Stimulated activated CD4-positive, alpha-beta T cell treated with anti-CD3 and anti-CD28 coated beads, Interleukin-4, amount 100 ng/mL, for 48 hours (primary cell): Measurements from ENCODE around the gene HOXC12.

ENCODE experiments used
- DNase-seq, 2 donors: peaks; one replicate each; pipeline ENCODE4 v3.0.0-alpha.2; 2020; ENCODE audit warnings: low read depth in 2 of 2

HOXC12 gene

DNA sequence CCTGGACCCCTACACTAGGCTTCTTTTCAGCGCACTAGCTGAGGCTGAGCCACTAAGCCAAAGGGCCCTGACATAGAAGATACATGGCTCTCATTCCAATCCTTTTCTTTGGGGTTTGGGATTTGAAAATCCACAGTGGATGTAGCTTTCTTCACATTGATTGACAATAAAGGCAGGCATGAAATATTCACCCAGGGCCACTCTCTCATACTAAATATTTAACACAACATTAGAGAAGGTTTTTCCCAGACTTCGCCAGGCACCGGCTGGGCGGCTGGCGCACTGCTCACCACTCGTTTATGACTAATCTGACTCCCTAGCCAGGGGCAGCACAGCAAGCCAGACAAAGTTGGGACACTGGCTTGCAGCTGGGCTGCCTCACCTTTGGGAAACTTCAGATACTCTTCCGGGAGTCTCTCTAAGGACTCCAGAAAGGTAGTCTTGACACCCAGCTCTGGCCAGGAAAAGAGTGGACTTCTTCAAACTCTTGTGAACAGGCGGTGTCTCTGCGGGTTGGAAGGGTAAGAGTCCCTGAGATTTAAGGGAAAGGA lies 17.5 kb downstream of the HOXC12 start:
- DNase-seq, result no peak

DNA sequence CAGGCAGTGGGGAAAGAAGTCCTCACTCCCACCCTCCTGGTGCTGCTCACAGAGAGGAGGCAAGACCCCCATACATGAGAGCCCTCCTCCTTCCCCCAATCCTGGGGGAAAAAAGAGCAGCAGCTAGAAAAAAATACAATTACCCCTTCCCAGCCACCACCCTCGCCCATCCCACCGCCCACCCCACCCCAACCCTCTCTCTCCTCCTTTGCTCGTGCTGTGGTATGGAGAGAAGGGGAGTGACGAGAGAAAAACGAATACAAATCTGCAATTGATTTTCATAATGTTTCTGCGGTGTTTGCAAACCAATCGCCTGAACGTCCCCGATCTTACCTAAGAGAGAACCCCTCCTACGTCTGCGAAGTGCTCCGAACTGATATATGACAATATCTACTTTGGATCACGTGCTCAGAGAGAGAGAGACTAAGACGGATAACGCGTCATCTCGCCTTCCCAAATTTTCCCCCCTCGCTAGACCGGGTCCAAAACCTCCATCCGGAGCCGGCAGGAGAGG lies 18.1 kb downstream of the HOXC12 start, which contains the start of gene HOXC11:
TSS of gene HOXC11 (plus strand) at position 405 of the 514 bp plus-strand sequence. CDS start 116 bp downstream, outside the sequence.
- no peak for DNase-seq

DNA sequence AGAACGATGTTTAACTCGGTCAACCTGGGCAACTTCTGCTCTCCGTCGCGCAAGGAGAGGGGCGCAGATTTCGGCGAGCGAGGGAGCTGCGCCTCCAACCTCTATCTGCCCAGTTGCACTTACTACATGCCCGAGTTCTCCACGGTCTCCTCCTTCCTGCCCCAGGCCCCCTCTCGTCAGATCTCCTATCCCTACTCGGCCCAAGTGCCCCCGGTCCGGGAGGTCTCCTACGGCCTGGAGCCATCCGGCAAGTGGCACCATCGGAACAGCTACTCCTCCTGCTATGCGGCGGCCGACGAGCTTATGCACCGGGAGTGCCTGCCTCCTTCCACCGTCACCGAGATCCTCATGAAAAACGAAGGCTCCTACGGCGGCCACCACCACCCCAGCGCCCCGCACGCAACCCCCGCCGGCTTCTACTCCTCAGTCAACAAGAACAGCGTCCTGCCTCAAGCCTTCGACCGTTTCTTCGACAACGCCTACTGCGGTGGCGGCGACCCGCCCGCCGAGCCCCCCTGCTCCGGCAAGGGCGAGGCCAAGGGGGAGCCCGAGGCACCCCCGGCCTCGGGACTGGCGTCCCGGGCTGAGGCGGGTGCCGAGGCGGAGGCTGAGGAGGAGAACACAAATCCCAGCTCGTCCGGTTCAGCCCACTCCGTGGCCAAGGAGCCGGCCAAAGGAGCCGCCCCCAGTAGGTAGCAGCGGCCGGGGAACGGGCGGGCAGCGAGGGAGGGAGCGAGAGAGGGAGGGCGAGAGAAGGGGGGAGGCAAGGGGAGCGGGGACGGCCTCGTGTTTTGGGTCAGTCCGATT lies 18.7 kb downstream of the HOXC12 start:
- no peak for DNase-seq

DNA sequence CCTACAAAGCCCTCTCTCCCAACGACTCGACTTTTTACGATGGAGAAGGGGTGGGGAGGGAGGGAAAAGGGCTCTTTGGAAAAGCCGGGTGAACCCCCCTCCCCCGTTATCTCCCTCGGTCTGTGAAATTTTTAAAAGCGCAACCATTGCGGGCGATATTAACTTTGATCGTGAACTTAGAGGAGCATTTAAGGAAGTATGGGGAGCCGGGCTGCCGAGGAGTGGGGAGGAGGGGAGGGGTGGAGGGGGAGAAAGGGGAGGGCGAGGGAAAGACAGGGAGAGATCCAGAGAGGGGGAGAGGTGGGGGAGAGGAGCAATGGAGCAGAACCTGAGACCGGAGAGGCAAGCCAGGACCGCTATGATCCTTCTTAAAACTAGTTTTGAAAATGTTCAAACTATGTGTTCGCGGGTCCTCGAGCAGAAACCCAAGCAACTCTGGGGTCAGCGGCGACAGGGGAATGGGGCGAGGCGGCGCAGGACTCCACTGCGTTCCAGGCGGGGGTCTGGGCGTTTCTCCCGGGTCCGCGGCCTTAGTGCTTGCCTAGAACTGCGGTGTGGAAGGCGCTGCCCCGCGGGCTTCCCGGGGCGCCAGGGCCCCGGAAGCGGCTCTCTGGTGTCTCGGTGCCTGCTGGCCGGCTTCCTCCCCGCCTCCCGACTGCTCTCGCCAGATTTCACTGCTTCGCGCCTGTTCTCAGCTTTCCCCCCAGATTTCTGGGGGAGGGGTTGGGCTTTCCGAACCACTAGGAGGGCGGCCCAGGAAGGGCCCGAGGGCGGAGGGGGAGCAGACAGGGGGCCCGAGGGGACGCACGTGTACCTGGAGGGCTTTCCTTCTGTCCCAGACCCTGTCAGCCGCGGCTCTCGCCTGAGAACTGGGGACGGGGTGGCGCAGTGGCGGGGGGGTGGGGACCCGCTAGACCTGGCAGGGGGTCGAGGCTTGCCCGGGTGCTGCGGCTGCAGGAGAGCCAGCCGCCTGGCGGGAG lies 19.7 kb downstream of the HOXC12 start, which contains the start of gene HOTAIR:
TSS of gene HOTAIR (minus strand) at position 871 of the 980 bp plus-strand sequence.
- no peak for DNase-seq

DNA sequence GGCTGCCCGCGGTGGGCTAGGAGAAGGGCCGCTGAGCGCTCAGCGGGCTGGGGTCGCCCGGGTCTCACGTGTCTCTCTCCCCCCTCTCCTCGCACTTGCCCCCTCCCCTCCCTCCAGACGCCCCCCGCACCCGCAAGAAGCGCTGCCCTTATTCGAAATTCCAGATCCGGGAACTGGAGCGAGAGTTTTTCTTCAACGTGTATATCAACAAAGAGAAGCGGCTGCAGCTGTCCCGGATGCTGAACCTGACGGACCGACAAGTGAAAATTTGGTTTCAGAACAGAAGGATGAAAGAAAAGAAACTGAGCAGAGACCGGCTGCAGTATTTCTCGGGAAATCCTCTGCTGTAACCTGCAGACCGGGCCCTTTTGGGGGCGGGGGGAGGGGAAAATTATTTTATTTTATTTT lies 20.4 kb downstream of the HOXC12 start:
- DNase-seq, result no peak

DNA sequence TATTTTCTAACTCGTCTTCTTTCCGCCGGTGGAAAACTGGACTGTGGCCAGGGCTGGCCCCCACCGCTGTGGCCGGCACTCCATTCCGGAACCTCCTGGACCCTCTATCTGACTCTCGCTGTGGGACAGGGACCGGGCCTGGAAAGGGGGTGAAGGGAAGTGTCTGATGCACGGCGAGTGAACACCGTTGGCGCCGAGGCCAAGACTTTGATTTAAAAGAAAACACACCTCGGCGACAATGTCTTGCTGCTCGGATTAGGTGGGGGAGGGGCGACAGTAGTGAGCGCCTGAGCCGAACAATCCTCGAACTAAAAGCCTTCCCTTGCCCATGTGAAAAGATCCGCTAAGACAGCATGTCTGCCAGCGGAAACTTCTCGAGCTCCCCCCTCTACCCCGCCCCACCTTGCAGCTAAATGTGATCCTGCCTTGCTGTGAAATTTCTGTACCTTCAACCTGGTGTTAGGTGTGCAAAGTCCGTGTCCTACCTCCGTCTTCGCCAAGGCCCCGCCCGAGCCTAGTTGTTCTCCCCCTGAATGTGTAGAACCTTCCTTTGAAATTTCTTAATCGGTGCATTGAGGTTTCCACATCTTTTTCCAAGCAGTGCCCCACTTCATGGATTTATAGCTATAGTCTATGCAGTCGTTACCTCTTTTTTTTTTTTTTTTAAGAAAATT lies 20.9 kb downstream of the HOXC12 start:
- DNase-seq, result no peak

DNA sequence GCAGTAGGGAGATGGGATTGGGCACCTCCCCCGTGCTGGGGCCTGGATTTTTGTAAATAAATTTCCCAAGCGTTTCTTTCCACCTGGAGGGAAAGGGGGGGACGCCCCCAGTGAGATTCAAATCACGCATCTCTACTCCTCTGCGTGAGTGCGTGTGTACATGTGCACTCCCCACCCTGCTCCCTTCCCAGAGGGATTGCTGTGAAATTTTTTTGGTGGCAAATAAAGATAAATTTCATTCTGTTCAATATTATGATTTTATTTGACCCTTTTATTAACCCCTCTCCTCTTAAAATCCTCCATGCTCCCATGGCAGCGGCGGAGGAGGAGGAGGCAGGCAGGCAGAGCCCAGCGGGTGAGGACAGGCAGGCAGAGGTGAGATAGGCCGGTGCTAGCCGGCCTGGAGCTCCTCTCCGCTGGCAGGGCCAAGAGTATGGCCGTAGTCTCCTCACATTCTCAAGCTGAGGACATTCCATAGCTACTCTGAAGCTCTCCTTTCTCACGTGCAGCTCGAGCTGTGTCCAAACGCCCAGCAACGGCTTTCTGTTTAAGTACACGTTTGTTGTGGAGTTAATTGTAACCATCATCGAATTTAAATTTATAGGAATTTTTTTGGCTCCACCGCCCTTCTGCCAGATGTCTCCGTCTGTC lies 21.6 kb downstream of the HOXC12 start:
- DNase-seq, result no peak

DNA sequence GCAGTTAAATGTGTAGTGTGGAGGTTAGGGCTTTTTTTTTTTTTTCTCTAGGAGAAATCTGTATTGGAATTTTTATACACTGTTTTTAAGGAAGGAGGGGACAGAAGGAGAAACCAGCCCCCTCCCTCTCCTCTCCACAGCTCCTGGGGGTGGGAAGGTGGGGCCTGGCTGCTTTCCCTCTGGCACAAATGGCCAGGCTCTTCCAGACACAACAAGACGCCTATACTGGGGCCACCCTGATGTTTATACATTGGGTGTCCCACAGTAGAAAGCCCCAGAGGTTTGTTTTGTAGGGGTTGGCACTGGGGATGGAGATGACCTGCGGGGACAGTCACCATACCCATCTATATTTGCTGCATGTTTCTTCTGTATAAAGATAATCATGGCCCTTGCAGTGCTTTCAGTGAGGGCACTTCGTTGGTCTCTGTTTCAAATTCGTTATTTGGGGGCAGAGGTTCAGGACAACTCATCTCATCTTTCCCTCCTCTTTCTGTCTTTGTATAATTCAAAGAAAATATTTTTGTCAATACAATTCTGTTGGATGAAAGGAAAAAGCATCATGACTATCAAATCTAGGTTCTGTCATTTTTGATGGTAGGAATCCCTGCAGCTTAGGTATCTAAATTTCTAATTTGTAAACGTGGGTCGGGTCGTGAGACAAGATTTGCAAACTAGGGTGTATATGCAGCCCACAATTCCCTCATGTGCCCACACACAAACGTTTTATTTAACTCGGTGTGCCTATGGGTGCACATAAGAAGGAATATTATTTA lies 22.3 kb downstream of the HOXC12 start:
- DNase-seq, result no peak

DNA sequence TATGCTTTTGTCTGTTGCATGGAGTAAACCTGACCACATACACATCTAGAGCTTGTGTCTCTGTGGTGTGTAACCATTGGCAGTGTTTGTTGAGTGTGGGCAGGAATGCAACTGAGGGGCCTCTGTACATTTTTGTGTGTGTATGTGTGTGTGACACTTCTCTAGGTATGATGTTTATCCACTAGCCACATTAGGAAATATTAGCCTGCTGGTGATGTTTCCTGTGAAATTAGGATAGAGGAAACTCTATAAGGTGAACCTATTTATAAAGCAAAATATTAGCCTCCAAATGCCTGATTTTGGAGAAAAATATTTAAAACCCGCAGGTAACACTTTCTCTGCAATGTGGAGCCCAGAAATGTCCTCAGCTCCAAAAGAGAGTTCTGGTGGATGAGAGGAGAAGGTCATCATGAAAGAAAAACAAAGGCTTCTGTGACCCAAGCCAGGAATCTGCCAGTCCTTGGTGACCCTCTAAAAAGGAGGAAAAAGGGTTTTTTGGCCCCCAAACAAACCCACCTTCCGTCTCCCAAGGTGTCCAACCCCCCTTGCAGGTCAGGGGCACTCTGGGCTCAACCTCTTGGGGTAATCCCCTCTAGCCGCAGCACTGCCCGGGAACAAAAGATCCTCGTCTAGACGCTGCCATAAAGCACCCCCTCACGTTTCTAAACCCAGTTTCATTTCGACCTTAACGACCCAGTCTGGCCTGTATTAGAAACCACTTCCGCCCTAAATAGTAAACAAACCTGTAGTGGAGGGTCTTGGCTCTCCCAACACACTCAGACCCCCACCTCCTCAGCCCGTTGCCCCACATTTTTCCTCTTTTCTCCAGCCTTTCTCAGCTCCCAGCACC lies 23.1 kb downstream of the HOXC12 start:
- no peak for DNase-seq

DNA sequence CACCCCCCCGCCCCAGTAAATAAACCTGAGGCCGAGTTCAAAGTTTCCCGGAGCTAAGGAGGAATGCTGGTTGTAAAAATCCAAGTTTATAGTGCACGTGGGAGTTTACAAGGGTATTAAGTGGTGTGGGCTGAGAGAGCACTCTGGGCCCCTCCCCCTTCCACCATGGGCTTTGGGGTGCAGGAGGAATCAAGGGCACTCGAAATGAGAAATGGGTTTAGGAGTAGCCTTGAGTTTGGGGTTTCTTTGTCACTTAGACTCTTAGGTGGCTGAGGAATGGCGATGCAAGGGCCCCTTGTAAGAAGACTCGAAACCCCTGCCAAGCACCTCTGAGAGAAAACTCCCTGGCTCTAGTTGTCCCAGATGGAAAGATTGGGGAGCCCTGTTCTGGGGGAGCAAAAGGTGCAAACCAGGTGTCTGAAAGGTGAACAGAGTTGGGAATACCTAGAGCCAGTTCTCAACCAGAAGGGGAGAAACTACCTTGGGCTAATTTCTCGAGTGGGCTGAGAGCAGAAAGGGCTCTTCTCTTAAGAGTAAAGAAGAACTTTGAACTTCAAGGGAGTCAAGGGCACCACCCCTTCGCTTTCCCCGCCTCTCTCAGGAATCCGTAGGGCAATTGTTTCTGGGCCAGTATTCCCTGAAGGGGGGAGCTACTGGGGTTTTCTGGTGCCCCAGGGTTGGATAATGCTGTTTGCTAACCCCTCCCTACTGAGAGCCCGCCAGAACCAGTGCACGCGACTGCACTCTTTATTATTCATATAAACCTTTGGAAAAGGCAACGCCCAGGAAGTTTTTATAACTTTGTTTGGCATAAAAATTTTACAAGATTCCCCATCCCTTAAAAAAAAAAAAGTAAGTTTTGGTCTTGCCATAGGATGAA lies 24.0 kb downstream of the HOXC12 start:
- DNase-seq, result no peak

DNA sequence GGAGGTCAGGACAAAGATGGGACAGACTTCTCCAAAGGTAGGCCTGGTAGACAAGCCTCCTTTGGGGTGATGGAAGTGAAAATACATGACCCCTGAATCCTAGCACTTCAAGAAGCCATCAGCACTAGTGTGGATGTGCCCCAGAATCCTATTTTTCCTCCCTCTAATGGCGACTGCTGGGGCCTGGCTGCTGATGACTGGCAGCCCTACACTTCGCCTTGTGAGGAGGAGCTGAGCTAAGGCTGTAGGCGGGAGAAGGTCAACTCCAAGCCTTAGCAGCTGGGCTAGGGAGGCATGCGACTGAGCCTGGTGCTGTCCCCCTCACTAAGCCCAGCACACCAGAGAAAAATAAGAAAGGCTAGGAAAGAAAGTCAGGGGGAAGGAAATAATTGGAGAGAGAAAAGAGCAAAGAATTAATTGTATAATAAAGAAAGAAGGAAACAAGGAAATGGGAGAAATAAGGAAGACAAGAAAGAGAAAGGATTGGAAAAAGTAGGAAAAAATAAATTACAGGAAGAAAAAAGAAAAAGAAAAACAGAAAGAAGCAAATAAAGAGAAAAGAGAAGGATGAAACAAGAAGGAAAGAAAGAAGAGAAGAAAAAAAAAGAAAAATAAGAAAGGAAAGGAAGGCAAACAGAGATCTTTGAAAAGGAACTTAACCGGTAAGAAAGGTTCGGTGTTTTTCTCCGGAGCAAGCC lies 25.6 kb downstream of the HOXC12 start:
- DNase-seq, result no peak

DNA sequence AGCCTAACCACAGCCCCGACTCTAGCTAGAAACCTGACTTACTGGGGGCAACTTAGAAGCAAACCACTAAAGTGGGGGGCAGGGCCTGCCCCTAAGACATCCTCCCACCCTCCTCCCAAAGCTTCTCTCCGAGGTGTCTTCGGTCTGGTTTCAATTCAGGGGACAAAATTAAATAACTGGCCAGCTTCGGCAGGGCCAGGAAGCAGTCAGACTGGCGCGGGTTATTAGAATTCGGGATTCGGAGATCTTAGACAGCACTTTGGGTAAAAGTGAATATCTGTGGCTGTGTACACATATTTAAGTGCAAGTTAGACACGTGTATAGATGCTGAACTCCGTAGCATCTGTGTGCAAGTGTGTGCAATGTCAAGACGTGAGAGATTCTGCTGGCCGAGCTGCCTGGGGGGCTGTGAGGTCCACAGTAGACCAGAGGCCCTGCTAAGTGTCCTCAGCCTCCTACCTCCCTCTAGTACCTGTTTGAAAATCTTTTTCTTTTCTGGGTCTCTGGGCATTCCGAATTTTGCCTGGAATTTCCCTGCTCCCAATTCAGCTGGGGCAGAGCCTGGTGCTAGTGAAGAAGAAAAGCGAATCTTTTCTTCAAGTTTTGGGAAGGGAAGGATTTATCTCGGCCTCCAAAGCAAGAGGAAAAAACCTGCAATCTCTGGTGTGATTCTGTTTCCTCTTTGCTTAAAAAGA lies 26.2 kb downstream of the HOXC12 start:
- DNase-seq, result no peak

DNA sequence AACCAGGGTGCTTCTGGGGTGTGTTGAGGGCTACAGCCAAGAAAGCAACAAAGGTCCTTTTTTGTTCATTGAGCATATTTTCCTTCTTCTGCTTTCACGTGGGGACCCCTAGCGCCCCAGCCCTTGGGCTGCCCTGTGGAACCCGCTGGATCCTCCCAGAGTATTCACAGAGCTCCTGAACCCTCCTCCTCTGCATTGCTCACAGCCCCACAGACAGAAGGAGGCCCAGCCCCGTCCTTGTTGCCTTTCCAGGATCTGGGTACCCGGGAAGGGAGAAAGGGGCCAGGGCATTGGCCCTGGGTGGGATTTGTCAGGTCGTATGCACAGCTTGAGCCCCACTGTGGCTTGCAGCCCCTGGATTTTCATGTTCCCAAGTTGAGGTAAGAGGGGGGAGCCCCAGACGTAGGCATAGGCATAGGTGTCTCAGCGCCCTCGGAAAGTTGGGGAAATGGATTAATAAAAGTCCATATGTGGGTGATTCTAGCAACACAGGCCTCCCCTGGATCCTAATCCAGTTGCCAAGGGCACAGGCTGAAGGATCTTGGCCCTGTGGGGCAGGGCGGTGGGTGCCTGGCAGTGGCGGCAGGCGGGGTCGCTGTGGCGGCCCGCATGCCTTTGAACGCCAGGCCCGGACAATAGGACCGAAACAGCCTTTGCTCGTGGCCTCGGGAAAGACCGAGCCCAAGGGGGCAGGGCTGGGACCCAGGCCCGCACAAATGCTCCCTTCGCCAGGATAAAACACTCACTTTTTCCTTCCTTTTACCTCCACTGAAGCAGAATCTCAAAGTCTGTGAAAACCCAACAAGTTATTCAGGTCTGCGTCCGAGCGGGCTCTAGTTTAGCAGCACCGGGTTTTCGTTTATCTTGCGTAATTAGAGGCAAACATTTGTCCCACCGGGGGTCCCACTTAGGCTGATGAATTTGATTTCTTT lies 27.2 kb downstream of the HOXC12 start:
- no peak for DNase-seq

DNA sequence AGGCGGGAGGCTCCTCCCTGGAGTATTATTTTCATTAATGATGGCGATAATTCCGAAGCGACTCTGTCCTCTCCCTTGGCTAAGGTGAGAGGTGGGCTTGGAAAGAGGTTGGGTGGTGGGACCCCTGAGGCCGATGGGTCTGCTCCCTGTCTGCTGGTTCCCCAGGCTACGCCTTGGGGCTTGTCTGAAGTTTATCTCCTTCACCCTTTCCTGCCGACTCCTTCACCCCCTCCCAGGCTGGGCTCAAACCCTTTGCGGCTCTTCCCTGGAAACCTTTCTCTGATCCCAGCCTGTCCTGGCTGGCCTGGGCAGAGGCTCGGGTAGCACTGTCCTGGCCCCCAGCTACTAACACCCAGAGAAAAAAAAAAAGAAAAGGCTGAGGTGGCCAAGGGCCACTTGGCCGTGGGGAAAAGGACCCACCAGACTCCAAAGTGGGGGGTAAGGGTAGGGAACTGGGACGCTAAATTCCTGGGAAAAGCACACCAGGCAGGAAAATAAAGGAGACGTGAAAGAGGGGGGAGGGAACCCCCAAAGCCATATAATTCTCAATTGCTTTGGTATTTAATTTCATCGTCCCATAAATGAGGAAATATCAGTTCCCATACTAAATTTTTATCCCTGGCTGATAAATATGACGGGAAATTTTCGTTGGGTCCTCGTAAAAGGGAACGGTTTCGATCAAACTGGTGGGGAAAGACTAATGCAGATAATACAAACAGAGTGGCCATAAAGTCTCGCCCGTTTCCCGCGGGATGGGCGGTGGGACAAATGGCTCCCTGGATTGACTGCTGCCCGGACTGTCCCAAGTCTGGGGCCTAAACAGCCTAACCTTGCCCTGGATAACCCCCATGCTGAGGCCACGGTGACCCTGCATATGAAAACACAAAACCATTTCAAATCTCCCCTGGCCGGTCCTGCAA lies 28.2 kb downstream of the HOXC12 start:
- no peak for DNase-seq

DNA sequence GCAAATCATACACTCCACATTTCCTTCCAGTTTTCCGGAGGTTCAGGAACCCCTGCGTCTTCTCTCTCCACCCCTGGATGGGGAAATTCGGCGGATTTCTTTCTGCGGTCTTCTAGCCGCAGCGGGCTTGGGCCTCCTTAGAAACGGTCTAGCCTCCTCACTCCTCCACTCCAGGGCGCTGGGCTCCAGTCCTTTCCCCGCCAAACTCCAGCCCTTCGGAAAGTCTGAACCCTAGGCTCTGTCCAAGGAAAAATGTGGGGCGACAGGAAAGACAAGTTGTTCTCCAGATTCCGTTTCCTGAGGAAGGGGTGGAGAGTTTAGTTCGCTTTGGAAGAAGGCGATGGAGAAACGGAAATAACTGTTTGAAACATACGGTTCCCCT lies 28.9 kb downstream of the HOXC12 start:
- no peak for DNase-seq
